H1 (cell line): ENCODE data around the gene PFKM. TPM values are rescaled to one million over a fixed set of nuclear protein-coding genes. Genes with fewer than 3 reads are reported as not detected.

Experiments used
- CTCF ChIA-PET: fragments of 300-600 bp; sonication (Branson Sonifier 250); formaldehyde crosslinking; loops from one replicate; lab custom pipeline; 2021; ENCODE audit not compliant: partially characterized antibody; lab: Charles Lee
- POLR2A ChIA-PET: fragments of 300-600 bp; sonication (Branson Sonifier 250); formaldehyde crosslinking; loops from one replicate; lab custom pipeline; 2021; ENCODE audit warnings: inconsistent platforms; ENCODE audit not compliant: partially characterized antibody; lab: Charles Lee
- DNase-seq, 2 experiments: peaks; one replicate each; pipeline versions ENCODE4 v3.0.0 to v3.0.0-alpha.2; 2010 to 2022; ENCODE audit warnings: low spot score in 2 of 2, low read depth in 1 of 2, mixed read lengths in 1 of 2
- FAIRE-seq: peaks from 2 replicates; lab custom pipeline; 2011; peaks lifted over from hg19 to GRCh38; lab: Jason Lieb, UNC
- H2AFZ ChIP-seq: 2 replicates; pipeline ENCODE4 v1.8.1; 2012; ENCODE audit warnings: low read length, inconsistent platforms
- H2AK5ac ChIP-seq: 2 replicates; pipeline ENCODE4 v1.6.1; 2013; ENCODE audit warnings: low read depth, low read length
- H2BK120ac ChIP-seq: replicated peaks from 2 replicates; pipeline ENCODE3; 2013; ENCODE audit warnings: low read depth, low read length, inconsistent platforms
- H2BK12ac ChIP-seq: 2 replicates; pipeline ENCODE4 v1.6.1; 2013; ENCODE audit warnings: low read depth, low read length
- H2BK15ac ChIP-seq: 2 replicates; pipeline ENCODE4 v1.6.1; 2013; ENCODE audit warnings: low read length
- H2BK20ac ChIP-seq: 2 replicates; pipeline ENCODE4 v1.6.1; 2013; ENCODE audit warnings: low read length
- H2BK5ac ChIP-seq: 2 replicates; pipeline ENCODE4 v1.6.1; 2013; ENCODE audit warnings: low read depth, low read length
- H3K14ac ChIP-seq: 2 replicates; pipeline ENCODE4 v1.6.1; 2013; ENCODE audit warnings: inconsistent platforms; ENCODE audit not compliant: insufficient read length
- H3K18ac ChIP-seq: 2 replicates; pipeline ENCODE4 v1.6.1; 2013; ENCODE audit warnings: low read length; ENCODE audit errors: extremely low read depth
- H3K23ac ChIP-seq: 2 replicates; pipeline ENCODE4 v1.6.1; 2013; ENCODE audit warnings: inconsistent platforms; ENCODE audit not compliant: insufficient read length
- H3K23me2 ChIP-seq: 2 replicates; pipeline ENCODE4 v1.6.1; 2013; ENCODE audit warnings: low read depth, low read length
- H3K27ac ChIP-seq: 2 replicates; pipeline ENCODE4 v1.6.1; 2011; ENCODE audit warnings: low read depth, low read length, inconsistent platforms
- H3K27me3 ChIP-seq, 4 experiments: replicated peaks in 1 of 4; 1 replicate in 1 of 4; 2 replicates in 3 of 4; pipeline versions ENCODE4 v1.6.1 to v1.8.1; 2011 to 2013; ENCODE audit warnings: low read length in 3 of 4, mild to moderate bottlenecking in 3 of 4, inconsistent platforms in 2 of 4, mixed read lengths in 2 of 4, moderate library complexity in 1 of 4; ENCODE audit not compliant: control insufficient read depth in 3 of 4, insufficient read depth in 3 of 4; ENCODE audit errors: extremely low read depth in 1 of 4
- H3K36me3 ChIP-seq, 4 experiments: 2 replicates each; pipeline versions ENCODE4 v1.6.1 to v1.8.1; 2011 to 2013; ENCODE audit warnings: mild to moderate bottlenecking in 4 of 4, low read length in 3 of 4, moderate library complexity in 2 of 4, control low read depth in 1 of 4, inconsistent platforms in 1 of 4; ENCODE audit not compliant: insufficient read depth in 4 of 4, control insufficient read depth in 2 of 4
- H3K4ac ChIP-seq: replicated peaks from 2 replicates; pipeline ENCODE3; 2013; ENCODE audit warnings: low read length, low read depth, mixed read lengths, inconsistent platforms; ENCODE audit not compliant: insufficient read length
- H3K4me1 ChIP-seq, 4 experiments: replicated peaks in 1 of 4; 1 replicate in 1 of 4; 2 replicates in 3 of 4; pipeline versions ENCODE4 v1.6.1 to v1.8.1; 2011 to 2013; ENCODE audit warnings: low read length in 3 of 4, inconsistent platforms in 2 of 4, mixed read lengths in 1 of 4; ENCODE audit not compliant: insufficient read depth in 4 of 4, control insufficient read depth in 3 of 4
- H3K4me2 ChIP-seq, 2 experiments: 2 replicates each; pipeline versions ENCODE4 v1.6.1 to v1.8.1; 2011 to 2013; ENCODE audit warnings: low read depth in 2 of 2, low read length in 2 of 2, control low read depth in 1 of 2, inconsistent platforms in 1 of 2, mild to moderate bottlenecking in 1 of 2; ENCODE audit not compliant: insufficient read depth in 1 of 2
- H3K4me3 ChIP-seq, 4 experiments: fragments of 200-600, 300-600 bp in 1 of 4; sonication (generic), shearing (Covaris generic), sonication (Bioruptor Twin) in 1 of 4; 2 replicates each; pipeline versions ENCODE4 v1.5.1 to v1.8.1; 2011 to 2016; ENCODE audit warnings: low read length in 4 of 4, low read depth in 3 of 4, control low read depth in 2 of 4, inconsistent platforms in 2 of 4, mild to moderate bottlenecking in 2 of 4, mixed read lengths in 1 of 4, moderate library complexity in 1 of 4; ENCODE audit not compliant: insufficient read depth in 2 of 4; ENCODE audit errors: extremely low read depth in 1 of 4
- H3K56ac ChIP-seq: replicated peaks from 2 replicates; pipeline ENCODE3; 2013; ENCODE audit warnings: low read depth, mild to moderate bottlenecking, mixed read lengths, low read length, inconsistent platforms; ENCODE audit not compliant: insufficient read length
- H3K79me1 ChIP-seq: 2 replicates; pipeline ENCODE4 v1.6.1; 2013; ENCODE audit warnings: low read depth, low read length, control low read depth
- H3K79me2 ChIP-seq, 2 experiments: 2 replicates each; pipeline versions ENCODE4 v1.6.1 to v1.8.1; 2012 to 2013; ENCODE audit warnings: low read length in 2 of 2, mild to moderate bottlenecking in 2 of 2, inconsistent platforms in 1 of 2; ENCODE audit not compliant: insufficient read depth in 2 of 2, control insufficient read depth in 1 of 2
- H3K9ac ChIP-seq, 4 experiments: replicated peaks in 1 of 4; 1 replicate in 1 of 4; 2 replicates in 3 of 4; pipeline versions ENCODE4 v1.6.1 to v1.8.1; 2011 to 2013; ENCODE audit warnings: low read depth in 3 of 4, low read length in 3 of 4, control low read depth in 2 of 4, mild to moderate bottlenecking in 2 of 4, moderate library complexity in 2 of 4, inconsistent platforms in 1 of 4; ENCODE audit errors: extremely low read depth in 1 of 4
- H3K9me3 ChIP-seq, 2 experiments: 2 replicates each; pipeline versions ENCODE4 v1.6.1 to v1.8.1; 2012 to 2013; ENCODE audit warnings: mild to moderate bottlenecking in 2 of 2, moderate library complexity in 2 of 2, control low read depth in 1 of 2, inconsistent platforms in 1 of 2, low read depth in 1 of 2, low read length in 1 of 2, mixed read lengths in 1 of 2; ENCODE audit not compliant: insufficient read depth in 2 of 2
- H4K20me1 ChIP-seq, 2 experiments: replicated peaks in 1 of 2; 2 replicates each; pipeline versions ENCODE3 to v1.8.1; 2011 to 2013; ENCODE audit warnings: inconsistent platforms in 2 of 2, low read length in 2 of 2, mild to moderate bottlenecking in 1 of 2; ENCODE audit not compliant: insufficient read depth in 2 of 2, control insufficient read depth in 1 of 2
- H4K5ac ChIP-seq: 2 replicates; pipeline ENCODE4 v1.6.1; 2013; ENCODE audit warnings: low read length, low read depth, mixed read lengths, inconsistent platforms; ENCODE audit not compliant: insufficient read length
- H4K8ac ChIP-seq: 2 replicates; pipeline ENCODE4 v1.8.0; 2013; ENCODE audit warnings: mild to moderate bottlenecking, moderate library complexity, low read length, inconsistent platforms; ENCODE audit not compliant: insufficient read depth; ENCODE audit errors: extremely low read depth
- H4K91ac ChIP-seq: replicated peaks from 2 replicates; pipeline ENCODE3; 2013; ENCODE audit warnings: low read length, mixed read lengths, inconsistent platforms; ENCODE audit not compliant: insufficient read length
- JUN ChIP-seq: IDR thresholded peaks from 2 replicates; pipeline ENCODE4 v1.6.1; 2011; ENCODE audit warnings: low read depth, mild to moderate bottlenecking, improper control_type of control experiment, low read length
- POLR2A ChIP-seq, 2 experiments: IDR thresholded peaks; 1 replicate in 1 of 2; 2 replicates in 1 of 2; pipeline ENCODE4 v1.6.1; 2011; ENCODE audit warnings: low read depth in 2 of 2, low read length in 2 of 2, mild to moderate bottlenecking in 2 of 2; ENCODE audit errors: control extremely low read depth in 1 of 2
- WGBS, 2 experiments: shearing (Covaris generic) in 1 of 2; methylation state at CpG; one replicate each; pipeline versions ENCODE4 v1.1.6 to v1.1.7; 2013 to 2015; ENCODE audit warnings: low lambda C conversion rate in 2 of 2, mixed read lengths in 2 of 2, inconsistent platforms in 1 of 2, low coverage in 1 of 2, missing lambda C conversion rate in 1 of 2; ENCODE audit not compliant: insufficient replicate concordance in 2 of 2, insufficient coverage in 1 of 2, insufficient read length in 1 of 2; ENCODE audit errors: extremely low coverage in 1 of 2, missing lambda C conversion rate in 1 of 2; 5-methylcytosine and 5-hydroxymethylcytosine counted together
- polyA plus RNA-seq, 7 experiments: library from polyadenylated mRNA; depleted of rRNA in 3 of 7; stranded (reverse) in 5 of 7; unstranded in 2 of 7; fragments of >200 nt in 5 of 7; fragments of 200-250 nt in 2 of 7; gene quantifications; 1 replicate in 5 of 7; 2 replicates in 1 of 7; 4 replicates in 1 of 7; pipeline versions ENCODE4 v1.2.1 to v1.2.3, GENCODE V29; 2011 to 2013; ENCODE audit warnings: missing spikeins in 2 of 7, mixed read lengths in 2 of 7
- total RNA-seq: library from RNA; stranded (reverse); fragmentation: NEBNext Ultra II Directional; extraction: Animal tissue kit (Norgen Biotek cat#: 25700); gene quantifications from 2 replicates; pipeline ENCODE4 v1.2.1, GENCODE V29; 2021

The PFKM gene
- total and polyA plus RNA-seq, 2 of the 8 experiments (the other 6 are each of a cell fraction or from before 2014, with no cell fraction given), result 62.6 to 106 TPM

- no peak overlapping the region for H3K27ac ChIP-seq
- TF ChIP-seq JUN, result no peak
- TF ChIP-seq POLR2A (IDR thresholded peaks at IDR 0.05; ENCODE audit: control extremely low read depth in 1 of 2, low read depth in 2 of 2, low read length in 2 of 2), result no peak
Measured at GRCh38 chr12:48121522-48121921, 2.4 kb downstream of the PFKM start.

More at GRCh38 chr12:48121522-48121921, 2.4 kb downstream of the PFKM start:
- Histone ChIP-seq H2BK12ac (no peak overlapping the region), H4K20me1 (peaks cover 0 to 2% of the 10 kb centered on the region in 2 experiments), H3K9me3 (no peaks in the 10 kb centered on the region), H3K23ac (no peak overlapping the region), H3K27me3 (no peaks in the 10 kb centered on the region), H2AK5ac (no peak overlapping the region), H2AFZ (no peak overlapping the region), H3K79me1 (peaks cover 3% of the 10 kb centered on the region; the same call in 1 of the 2 replicates), H3K4me3 (no peak overlapping the region), H3K4me1 (peaks cover 0 to 7% (median 2%) of the 10 kb centered on the region in 4 experiments; a peak in 2 of 7 replicates), H4K8ac (no peak overlapping the region), H2BK20ac (no peak overlapping the region), H3K4me2 (no peak overlapping the region; a peak in 1 of 4 replicates), H4K91ac (no peak overlapping the region), H3K4ac (no peak overlapping the region), H4K5ac (no peak overlapping the region), H3K18ac (no peak overlapping the region), H3K56ac (no peak overlapping the region), H3K14ac (no peak overlapping the region), H3K23me2 (peaks cover 2% of the 10 kb centered on the region; the same call in 1 of the 2 replicates), H3K36me3 (peaks cover 4 to 36% (median 25%) of the 10 kb centered on the region in 4 experiments), H3K79me2 (peaks cover 4 to 26% of the 10 kb centered on the region in 2 experiments; a peak in 3 of 4 replicates), H2BK120ac (no peak overlapping the region), H2BK5ac (no peak overlapping the region), H2BK15ac (no peak overlapping the region), H3K9ac (no peak overlapping the region)
- ChIA-PET CTCF (interaction anchor here (1.2 kb wide), 1 partner anchor 11 kb away, joined by 3 read pairs; no protein-coding TSS in a partner anchor), POLR2A (interaction anchor here (0.6 to 3.8 kb wide), 6 partner anchors 12 to 121 kb away, joined by 3 to 56 read pairs (median 4); partner anchors contain the start of gene SENP1)
- FAIRE-seq (no peak), DNase-seq (no peak)
- 82% methylated on average over 1 of the region's 1 CpG; no CpG with 5 or more reads in 1 of the 2 experiments for whole genome bisulfite sequencing, 2 experiments
